Measurements from ENCODE around the gene TDRD9.

The TDRD9 gene

GRCh38 chr14:104078031-104078455, 149.8 kb downstream of the TDRD9 start:
- DNase-seq: peak; percentile 79

- DNase-seq: no peak
Observed at GRCh38 chr14:104080376-104081260, 152.4 kb downstream of the TDRD9 start.

GRCh38 chr14:104081261-104081835, 153.1 kb downstream of the TDRD9 start:
- DNase-seq: no peak

GRCh38 chr14:104081951-104082464, 153.8 kb downstream of the TDRD9 start:
- DNase-seq: no peak

- DNase-seq: no peak
Observed at GRCh38 chr14:104082807-104083206, 154.6 kb downstream of the TDRD9 start.

- DNase-seq: no peak
Observed at GRCh38 chr14:104084251-104085002, 156.2 kb downstream of the TDRD9 start.

- DNase-seq: no peak
Observed at GRCh38 chr14:104085032-104085888, 157.0 kb downstream of the TDRD9 start, which contains the start of gene ASPG. TSS of gene ASPG (plus strand) at chr14:104085700. CDS start at chr14:104085771, 71 bp downstream.

- no peak for DNase-seq
Observed at GRCh38 chr14:104085889-104086201, 157.6 kb downstream of the TDRD9 start.

- no peak for DNase-seq
Observed at GRCh38 chr14:104086210-104086660, 158.0 kb downstream of the TDRD9 start.

- no peak for DNase-seq
Observed at GRCh38 chr14:104086661-104087461, 158.6 kb downstream of the TDRD9 start.

- DNase-seq: no peak
Observed at GRCh38 chr14:104087505-104087904, 159.2 kb downstream of the TDRD9 start.

- DNase-seq: no peak
Observed at GRCh38 chr14:104087981-104088850, 160.0 kb downstream of the TDRD9 start.

GRCh38 chr14:104090071-104090748, 162.0 kb downstream of the TDRD9 start:
- DNase-seq: no peak

GRCh38 chr14:104091061-104091926, 163.0 kb downstream of the TDRD9 start:
- DNase-seq: no peak

GRCh38 chr14:104091927-104092771, 163.9 kb downstream of the TDRD9 start:
- no peak for DNase-seq

- DNase-seq: no peak
Observed at GRCh38 chr14:104092931-104093365, 164.7 kb downstream of the TDRD9 start.

GRCh38 chr14:104093366-104094055, 165.3 kb downstream of the TDRD9 start:
- no peak for DNase-seq
